ENCODE results near the gene NSMCE1.
"Not testable (repeated sequence)": the region's sequence is repeated elsewhere in the genome, so short reads cannot be mapped to it uniquely, and the experiment has no call there.

DNA sequence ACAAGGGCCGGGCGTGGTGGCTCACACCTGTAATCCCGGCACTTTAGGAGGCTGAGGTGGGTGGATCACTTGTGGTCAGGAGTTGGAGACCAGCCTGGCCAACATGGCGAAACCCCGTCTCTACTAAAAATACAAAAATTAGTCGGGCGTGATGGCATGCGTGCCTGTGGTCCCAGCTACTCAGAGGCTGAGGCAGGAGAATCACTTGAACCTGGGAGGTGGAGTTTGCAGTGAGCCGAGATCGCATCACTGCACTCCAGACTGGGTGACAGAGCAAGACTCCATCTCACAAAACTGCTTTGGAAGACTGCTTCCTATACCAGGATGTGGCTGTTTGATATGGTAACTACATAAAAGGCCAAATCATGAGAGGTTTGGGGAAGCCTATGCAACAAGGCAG, 61.5 kb downstream of the NSMCE1 start:
- TF ChIP-seq, protein P1, sequence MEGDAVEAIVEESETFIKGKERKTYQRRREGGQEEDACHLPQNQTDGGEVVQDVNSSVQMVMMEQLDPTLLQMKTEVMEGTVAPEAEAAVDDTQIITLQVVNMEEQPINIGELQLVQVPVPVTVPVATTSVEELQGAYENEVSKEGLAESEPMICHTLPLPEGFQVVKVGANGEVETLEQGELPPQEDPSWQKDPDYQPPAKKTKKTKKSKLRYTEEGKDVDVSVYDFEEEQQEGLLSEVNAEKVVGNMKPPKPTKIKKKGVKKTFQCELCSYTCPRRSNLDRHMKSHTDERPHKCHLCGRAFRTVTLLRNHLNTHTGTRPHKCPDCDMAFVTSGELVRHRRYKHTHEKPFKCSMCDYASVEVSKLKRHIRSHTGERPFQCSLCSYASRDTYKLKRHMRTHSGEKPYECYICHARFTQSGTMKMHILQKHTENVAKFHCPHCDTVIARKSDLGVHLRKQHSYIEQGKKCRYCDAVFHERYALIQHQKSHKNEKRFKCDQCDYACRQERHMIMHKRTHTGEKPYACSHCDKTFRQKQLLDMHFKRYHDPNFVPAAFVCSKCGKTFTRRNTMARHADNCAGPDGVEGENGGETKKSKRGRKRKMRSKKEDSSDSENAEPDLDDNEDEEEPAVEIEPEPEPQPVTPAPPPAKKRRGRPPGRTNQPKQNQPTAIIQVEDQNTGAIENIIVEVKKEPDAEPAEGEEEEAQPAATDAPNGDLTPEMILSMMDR (IDR thresholded peaks at IDR 0.05; ENCODE audit: low read depth, low read length) = not testable (repeated sequence)
- not testable (repeated sequence) for TF ChIP-seq EZH2phosphoT487 (IDR thresholded peaks at IDR 0.05; ENCODE audit: low read depth)
